LNCaP clone FGC (cell line): ENCODE results near the gene APOBEC4.
"Not testable (repeated sequence)": the region's sequence is repeated elsewhere in the genome, so short reads cannot be mapped to it uniquely, and the experiment has no call there.

ENCODE experiments used
- DNase-seq: peaks from one replicate; pipeline ENCODE4 v3.0.0-alpha.2; 2011; ENCODE audit warnings: low read depth
- H3K4me3 ChIP-seq: 2 replicates; pipeline ENCODE4 v1.5.1; 2011; ENCODE audit warnings: mild to moderate bottlenecking, low read depth, low read length, control low read depth
- TF ChIP-seq, protein P1 (sequence below): IDR thresholded peaks from 2 replicates; pipeline ENCODE4 v1.5.1; 2012; ENCODE audit warnings: mild to moderate bottlenecking; ENCODE audit not compliant: control insufficient read depth, insufficient read depth; ENCODE audit errors: extremely low read depth

The APOBEC4 gene

DNA sequence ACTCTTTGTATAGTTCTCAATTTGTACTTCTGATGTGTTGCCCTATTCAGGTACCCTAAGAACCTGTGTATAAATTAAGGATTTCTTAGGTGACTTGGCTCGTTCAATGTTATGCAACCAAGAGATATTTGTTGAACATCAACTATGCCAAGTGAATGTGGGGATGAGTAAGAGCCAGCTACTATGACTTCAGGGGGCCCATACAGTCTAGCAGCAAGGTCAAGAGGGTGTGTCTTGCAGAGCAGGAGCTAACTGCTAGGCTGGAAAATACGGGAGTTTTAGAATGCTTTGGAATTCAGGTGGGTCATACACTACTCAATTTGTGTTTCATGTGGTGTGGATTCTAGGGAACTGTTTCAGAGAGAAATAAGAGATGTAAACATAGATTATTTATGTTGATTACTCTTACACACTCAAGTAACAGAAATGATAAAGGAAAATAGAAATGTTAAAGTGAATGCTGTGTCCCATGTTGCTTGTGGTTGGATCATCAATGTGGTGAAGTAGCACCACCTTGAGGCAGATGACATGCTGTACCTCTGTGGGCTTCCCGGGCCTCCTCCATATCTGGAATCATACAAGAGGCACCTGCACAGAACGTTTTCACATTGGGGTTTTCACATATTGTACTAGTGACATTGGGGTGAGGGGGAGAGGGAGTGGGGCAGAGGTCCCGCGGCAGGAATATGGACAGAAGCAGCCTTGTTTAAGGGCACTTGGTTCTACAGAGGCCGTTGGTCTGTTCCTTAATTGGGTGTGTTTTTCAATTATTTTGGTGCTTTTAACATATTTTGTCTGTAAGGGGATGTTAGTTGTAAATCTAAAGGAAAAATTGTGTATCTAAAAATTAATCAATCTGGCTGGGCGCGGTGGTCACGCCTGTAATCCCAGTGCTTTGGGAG is 30.0 kb downstream of the APOBEC4 start:
- TF ChIP-seq, protein P1, sequence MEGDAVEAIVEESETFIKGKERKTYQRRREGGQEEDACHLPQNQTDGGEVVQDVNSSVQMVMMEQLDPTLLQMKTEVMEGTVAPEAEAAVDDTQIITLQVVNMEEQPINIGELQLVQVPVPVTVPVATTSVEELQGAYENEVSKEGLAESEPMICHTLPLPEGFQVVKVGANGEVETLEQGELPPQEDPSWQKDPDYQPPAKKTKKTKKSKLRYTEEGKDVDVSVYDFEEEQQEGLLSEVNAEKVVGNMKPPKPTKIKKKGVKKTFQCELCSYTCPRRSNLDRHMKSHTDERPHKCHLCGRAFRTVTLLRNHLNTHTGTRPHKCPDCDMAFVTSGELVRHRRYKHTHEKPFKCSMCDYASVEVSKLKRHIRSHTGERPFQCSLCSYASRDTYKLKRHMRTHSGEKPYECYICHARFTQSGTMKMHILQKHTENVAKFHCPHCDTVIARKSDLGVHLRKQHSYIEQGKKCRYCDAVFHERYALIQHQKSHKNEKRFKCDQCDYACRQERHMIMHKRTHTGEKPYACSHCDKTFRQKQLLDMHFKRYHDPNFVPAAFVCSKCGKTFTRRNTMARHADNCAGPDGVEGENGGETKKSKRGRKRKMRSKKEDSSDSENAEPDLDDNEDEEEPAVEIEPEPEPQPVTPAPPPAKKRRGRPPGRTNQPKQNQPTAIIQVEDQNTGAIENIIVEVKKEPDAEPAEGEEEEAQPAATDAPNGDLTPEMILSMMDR: peak; percentile 94
- peak; percentile 58 for DNase-seq
- H3K4me3 ChIP-seq: no peak overlapping the region

DNA sequence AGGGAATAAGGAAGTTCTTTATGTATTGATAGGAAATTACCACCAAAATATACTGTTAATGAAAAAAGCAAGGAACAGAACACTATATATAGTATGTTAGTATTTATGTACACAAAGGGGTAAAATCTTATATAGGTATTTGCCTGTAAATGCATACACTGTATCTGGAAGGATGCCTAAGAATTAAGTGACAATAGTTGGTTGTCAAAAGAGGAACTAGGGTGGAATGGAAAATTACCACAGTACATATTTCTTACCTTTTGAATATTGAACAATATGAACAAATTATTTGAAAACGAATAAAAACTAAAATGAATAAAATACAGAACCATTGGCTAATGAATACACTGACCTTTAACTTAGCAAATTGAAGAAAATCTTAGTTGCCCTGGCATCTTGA is 31.1 kb downstream of the APOBEC4 start:
- TF ChIP-seq, protein P1: no peak
- no peak overlapping the region for H3K4me3 ChIP-seq
- DNase-seq: no peak

DNA sequence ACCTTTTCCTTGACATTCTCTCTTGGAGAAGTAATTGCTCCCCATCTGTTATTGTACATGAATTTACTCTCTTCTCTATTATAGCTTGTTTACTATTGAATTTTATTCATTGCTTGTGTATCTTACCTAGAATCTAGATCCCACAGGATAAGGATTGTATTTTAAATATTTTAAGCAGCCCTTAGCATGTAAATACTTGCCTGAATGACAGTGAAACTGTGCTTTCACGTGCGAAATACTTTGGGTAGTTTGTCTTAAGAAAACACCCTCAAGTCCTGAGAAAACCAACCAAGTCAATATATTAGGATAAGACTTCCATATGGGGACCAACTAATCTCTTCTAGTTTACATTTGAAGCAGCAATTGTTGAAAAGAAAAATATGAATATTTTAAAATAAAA is 32.8 kb downstream of the APOBEC4 start:
- TF ChIP-seq, protein P1: no peak
- H3K4me3 ChIP-seq: no peak overlapping the region
- no peak for DNase-seq

DNA sequence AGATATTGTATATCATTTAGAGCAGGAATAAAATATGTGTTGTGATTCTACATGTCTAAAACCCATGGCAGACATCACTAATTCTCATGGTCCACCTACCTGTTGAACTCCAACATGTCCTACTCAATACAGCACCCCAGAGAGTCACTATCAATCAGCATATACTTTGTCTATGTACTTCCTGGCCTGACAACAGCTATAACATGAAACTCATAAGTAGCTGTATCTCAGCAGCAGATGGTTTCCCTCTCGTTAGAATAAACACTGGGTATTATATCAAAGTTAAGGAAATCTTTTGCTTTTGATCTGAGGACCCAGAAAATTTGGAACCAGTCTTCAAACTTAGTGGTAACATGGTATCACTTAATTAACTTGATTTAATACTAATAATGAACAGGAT is 33.3 kb downstream of the APOBEC4 start:
- DNase-seq: no peak
- no peak overlapping the region for H3K4me3 ChIP-seq
- TF ChIP-seq, protein P1: no peak

DNA sequence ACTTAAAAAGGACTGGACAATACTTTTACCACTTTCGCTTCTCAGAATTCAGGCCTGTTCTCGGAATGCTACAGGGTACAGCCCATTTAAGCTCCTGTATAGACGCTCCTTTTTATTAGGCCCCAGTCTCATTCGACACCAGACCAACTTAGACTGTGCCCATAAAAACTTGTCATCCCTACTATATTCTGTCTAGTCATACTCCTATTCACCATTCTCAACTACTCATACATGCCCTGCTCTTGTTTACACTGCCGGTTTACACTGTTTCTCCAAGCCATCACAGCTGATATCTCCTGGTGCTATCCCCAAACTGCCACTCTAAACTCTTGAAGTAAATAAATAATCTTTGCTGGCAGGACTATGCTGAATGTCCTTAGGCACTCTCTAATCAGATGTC is 34.9 kb downstream of the APOBEC4 start:
- DNase-seq, H3K4me3 ChIP-seq: not testable (repeated sequence)

DNA sequence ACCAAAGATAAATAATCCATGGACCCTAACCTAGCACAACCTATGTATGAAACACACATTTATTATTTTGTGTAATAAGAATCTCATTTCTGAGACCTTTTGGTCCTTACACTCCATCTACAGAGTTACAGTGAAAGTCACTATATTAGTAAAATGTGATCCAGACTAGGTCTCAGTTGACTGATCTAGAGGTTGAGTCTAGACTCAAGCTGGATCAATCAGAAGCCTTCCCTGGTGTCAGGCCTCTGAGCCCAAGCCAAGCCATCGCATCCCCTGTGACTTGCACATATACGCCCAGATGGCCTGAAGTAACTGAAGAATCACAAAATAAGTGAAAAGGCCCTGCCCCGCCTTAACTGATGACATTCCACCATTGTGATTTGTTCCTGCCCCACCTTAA is 40.1 kb downstream of the APOBEC4 start:
- DNase-seq, H3K4me3 ChIP-seq: not testable (repeated sequence)

DNA sequence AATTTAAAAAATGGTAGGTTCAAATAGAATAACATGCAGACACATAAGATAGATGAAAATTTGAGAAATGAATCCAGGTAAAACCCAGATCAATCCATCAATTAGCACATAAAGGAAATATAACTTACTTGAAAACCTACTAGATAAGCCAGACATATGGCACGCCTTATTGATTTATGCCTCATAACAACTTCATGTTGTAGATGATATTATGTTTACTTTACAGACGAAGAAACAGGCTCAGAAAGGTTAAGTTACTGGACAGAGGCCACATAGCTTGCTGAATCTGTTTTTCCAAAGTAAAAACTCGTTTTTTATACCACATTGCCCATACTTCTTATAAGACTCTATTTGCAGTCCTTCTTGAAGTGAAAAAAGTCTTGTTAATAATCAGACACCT is 40.7 kb downstream of the APOBEC4 start:
- TF ChIP-seq, protein P1: no peak
- no peak overlapping the region for H3K4me3 ChIP-seq
- no peak for DNase-seq

DNA sequence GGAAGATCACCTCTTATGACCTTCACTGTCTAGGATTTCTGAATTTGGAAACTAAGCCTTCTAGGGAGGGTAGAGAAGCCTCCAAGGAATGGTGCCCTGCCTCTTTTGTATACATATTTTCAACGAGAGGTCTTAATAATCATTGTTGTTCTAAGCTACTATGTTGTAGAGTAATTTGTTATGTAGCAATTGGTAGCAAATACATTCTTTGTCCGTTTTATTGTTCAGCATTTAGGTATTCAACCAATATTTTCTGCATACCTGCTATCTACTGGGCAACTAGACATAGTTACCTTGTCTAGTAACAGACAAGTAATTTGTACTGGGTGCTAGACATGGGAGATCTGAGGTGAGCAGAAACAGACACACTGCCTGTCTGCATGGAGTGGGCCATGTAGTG is 42.1 kb downstream of the APOBEC4 start:
- H3K4me3 ChIP-seq: no peak overlapping the region
- TF ChIP-seq, protein P1: no peak
- no peak for DNase-seq
